ENCODE data around the gene CACNA2D1.
"Not testable (repeated sequence)": the region's sequence is repeated elsewhere in the genome, so short reads cannot be mapped to it uniquely, and the experiment has no call there.

CACNA2D1 gene

DNA sequence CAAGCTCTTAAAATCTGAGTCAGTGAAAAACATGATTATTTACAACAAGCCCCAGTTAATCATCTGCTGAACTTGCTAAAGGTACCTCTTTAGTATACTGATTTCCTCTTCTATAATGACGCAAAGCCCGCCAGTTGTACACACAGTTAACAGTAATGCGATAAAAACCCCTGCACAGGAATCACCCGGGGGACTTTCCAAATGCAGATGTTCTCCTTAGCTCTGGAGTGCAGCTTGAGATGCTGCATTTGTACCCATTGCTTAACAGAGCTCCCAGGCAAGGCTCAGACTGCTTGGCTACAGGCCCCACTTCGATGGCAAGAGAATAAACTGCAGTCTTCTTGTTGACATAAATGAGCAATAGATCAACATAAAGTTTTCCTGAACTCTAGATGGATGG, 394.1 kb downstream of the CACNA2D1 start:
- no peak for DNase-seq (ENCODE audit: low read depth in 2 of 2)

DNA sequence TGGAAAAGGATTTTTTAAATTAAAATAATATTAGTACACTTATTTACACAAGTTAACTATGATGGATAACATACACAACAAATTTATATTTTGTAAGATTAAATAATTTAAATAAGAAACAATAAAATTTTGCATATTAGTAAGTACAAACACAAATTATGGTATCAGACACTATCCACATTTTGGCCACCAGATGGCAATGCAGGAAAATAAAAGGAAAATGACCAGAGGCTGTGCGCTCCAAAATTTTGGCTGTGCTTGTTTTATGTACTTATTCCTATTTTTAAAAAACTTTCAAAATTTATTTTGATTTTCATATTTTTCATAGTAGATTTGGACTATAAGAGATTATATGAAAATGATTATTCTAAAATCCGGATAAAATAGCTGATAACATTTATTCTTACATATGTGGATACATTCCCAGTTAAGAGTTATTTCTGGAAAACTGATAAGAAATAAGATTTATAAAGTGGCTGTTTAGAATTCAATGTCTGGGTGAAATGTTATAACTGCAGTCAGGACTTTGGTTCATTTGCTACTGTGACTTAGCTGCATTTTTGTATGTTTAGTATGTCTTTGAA, 399.0 kb downstream of the CACNA2D1 start:
- DNase-seq (ENCODE audit: low read depth in 2 of 2), result no peak

DNA sequence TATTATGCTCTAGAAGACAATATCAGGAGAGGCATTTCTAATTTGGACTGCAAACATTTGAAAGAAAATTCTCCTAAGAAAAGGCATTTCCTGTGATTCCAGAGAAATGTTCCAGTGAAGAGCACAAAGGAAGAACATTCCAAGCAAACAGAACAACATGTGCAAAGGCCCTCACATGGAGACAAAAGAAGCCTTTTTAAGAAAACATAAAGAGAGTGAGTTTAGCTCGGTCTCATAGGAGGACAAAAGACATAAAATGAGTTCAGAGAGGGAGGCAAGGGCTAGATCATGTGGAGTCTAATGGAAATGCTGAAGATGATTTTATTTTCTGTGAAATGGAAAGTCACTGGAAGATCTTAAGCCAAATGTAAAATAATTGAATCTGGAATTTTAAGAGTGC, 404.0 kb downstream of the CACNA2D1 start:
- no peak for DNase-seq (ENCODE audit: low read depth in 2 of 2)

DNA sequence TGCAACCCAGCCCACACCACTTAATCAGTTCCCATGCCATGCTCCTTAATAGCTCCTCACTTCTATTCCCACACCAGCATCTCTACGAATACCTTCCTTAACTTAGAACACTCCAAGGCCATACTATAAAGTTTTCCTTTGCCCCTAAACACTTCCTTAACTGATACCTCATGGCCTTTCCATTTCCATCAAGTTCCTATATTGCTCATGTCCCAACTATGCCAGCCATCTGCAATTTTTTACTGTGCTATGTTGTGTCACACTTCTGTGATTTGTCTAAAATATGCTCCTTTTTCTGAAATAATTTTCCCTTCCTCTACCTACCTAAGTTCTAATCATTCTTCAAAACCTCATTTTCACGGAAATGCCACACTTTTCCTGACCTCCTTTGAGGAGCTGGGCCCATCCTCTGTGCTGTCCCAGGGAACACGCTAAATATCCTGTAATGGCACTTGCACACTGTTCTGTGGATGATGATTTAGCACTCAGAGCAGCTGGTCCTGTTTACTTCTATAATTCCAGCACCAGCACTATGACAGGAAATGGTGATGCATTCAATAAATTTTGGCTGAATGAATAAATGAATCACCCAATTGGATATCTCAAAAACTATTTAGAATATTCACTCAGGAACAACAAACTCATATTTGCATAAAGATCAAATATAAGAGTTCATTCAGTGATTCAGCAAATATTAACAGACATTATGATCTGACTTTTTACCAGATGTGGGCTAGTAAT, 407.3 kb downstream of the CACNA2D1 start:
- no peak for DNase-seq (ENCODE audit: low read depth in 2 of 2)

DNA sequence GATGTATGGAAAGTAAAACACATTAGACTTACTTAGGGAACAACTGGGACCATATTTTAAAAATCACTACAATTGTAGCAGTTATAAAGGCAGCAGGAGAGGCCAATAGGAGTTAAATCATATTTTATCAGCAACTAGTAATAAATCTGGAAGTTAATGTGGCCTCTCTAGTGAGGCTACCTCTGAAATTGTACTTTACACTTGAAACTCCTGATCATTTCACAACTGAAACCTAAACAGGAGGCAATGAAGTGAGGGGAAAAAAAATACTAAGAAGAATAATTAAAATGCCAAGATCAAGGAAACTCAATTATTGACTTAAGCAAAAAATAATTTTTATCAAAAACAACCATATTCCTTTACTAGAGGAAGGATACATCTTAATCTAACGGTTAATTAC, 408.1 kb downstream of the CACNA2D1 start:
- no peak for DNase-seq (ENCODE audit: low read depth in 2 of 2)

DNA sequence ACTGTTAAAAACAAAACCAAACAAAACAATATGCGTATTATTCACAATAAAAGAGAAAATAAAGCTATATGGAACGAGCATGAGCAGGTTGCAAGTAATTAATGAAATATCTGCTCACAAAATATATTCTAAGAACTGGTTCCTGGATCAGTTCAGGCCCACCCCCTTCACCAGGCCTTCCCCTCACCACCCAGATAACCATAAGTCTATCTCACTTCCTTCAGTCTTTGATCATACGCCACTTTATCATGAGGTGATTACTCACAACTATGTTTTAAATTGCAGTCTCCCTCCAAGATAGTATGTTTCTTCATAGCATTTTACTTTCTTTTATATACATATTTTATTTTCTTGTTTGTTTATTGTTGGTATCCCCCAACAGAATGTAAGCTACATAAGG, 410.7 kb downstream of the CACNA2D1 start:
- DNase-seq (ENCODE audit: low read depth in 2 of 2), result no peak

DNA sequence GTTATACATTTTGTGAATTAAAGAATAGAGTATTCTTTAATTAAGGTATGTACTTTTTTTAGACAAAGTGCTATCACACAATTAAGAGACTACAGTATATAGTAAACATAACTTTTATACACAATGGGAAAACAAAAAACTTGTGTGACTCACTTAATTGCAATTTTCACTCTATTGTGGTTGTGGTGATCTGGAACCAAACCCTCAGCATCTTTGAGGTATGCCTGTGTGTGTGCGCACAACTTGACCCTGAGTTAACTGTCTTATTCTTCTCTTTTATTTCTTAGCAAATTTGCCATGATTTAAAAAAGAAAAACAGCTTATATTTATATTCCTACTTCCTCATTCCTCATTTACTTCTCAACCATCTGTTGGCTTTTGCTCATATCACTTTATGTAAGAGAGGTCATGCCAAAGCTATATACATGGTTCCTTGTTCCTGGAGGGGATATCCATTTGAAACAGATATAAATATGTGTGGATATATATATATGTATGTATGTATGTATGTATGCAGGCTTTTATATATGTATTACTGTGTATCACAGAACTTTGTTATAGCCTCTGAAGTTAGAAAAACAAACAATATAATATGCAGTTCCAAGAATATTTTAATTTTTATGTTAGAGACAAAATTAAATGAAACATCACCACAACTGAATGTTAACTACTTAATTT, 414.2 kb downstream of the CACNA2D1 start:
- no peak for DNase-seq (ENCODE audit: low read depth in 2 of 2)

DNA sequence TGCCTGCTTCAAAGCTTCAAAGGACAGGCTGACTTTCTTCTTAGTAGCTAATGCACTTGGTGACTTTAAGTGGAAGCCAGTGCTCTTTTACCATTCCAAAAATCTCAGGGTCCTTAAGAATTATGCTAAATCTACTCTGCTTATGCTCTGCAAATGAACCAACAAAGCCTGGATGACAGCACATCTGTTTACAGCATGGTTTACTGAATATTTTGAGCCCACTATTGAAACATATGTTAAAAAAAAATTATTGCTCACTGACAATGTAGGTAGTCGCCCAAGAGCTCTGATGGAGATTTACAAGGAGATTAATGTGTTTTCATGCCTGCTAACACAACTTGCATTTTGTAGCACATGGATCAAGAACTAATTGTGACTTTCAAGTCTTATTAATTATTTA, 415.5 kb downstream of the CACNA2D1 start:
- no peak for DNase-seq (ENCODE audit: low read depth in 2 of 2)

DNA sequence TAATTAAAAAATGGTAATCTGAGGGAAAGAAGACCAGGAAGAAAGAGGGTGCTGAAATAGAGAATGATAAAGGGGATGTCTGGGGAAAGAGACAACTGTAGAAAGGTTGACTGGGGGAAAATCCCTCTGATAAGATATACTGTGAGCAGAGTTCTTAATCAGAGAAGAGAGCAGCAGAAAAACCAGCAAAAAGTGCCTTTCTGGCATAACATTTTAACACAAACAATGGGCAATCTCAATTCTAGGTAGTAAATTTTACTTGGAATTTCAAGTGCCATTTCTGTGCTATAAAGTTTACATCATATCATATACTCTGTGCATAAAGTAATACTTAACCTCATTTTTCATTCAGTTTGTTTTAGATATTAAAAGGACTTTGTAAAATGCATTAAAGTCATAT, 421.9 kb downstream of the CACNA2D1 start:
- no peak for DNase-seq (ENCODE audit: low read depth in 2 of 2)

DNA sequence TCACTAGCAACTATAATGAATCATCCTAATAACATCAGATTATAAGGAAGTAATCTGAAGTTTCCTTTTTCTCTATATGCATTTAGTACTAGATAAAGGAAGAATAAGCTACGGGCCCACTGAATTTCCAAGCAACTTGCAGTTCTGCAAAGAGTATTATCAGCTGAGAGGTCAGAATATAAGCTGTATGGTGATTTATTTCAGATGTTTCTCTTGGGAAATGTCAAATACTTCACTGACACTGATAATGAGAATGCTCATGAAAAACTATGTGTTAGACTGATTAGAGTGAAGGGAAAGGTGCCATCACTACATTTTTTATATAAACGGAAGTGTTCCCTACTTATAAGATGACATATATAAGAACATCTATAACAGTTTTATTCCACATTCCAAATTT, 422.5 kb downstream of the CACNA2D1 start:
- DNase-seq (ENCODE audit: low read depth in 2 of 2), result no peak

DNA sequence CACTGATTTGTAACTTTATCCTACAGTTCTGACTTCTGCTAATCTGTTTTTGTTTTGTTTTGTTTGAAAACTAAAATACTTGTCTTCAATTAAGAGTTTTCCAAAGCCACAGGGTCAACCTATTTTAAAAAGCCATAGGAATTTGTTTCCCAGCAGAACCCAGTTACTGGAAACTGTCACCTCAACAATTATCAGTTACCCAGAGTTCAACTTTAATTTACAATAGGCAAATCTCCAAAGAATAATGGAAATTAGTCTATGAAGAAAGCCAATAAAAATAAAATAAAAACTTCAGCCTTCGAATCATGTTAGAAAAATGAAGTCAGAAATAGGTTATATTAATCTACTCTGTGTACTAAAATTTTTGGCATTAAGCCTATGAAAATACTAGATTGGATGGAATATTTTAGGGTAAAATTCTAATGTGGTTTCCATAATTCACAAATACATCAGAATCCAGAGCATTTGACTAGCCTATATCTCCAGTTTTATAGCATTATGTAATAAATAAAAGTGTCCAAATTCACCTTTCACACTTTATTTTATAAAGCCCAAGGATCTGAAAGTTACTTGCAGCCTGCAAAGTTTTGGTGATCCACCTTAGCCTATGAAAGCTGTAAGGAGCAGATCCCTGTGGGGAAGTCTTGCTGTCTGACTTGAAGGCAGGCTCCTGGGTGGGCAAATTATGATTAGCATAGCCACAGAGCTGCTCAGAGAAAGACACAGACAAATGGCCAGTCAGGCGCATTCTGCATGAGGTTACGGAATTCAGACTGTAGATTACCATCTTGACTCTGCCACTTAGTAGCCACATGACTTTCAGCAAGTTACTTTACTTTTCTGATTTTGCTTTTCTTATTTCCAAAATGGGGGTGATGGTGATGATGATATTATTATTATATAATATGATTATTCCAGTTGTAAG, 423.8 kb downstream of the CACNA2D1 start:
- no peak for DNase-seq (ENCODE audit: low read depth in 2 of 2)

DNA sequence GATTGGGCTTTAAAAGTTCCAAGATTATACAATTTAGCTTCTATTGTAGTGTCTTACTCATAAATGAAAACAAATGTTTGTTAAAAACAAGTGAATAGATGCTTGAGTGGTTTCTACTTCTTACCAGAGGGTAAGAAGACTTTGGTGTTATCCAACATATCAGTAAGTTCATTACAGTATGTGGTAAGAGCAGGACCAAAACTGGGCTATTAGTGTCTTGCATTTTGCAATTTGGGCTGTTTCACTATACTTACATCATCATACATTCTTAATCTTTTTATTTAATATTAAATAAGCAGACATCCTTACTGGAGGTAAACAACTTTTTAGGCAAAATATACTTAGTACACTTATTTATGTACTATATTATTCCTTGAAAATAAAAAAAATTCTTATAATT, 425.4 kb downstream of the CACNA2D1 start:
- no peak for DNase-seq (ENCODE audit: low read depth in 2 of 2)

DNA sequence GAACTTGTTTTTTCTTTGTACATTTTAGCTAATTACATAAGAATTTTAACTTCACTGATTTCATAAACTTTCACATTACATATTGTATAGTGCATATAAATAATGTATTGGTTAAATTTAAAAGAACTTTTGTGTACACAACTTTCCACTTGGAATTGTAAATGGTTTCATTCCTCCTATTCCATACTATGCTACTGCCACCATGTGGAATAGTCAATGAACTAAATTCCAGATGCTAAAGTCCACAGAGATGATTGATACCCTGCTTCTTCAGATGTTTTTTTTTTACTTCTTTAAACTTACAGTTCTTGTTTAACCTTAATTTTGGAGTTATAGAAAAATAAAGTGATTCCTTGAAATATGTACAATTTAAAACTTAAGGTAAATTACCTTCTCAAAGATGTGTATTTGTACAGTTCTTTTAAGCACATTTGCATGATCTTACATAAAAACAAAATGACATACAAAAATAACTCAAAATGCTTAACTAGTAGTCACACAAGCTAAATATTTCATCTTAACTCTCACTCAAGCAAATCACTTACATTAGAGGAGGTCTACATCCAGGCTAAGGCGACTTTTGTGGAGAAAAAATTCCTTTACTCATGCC, 426.1 kb downstream of the CACNA2D1 start:
- no peak for DNase-seq (ENCODE audit: low read depth in 2 of 2)

DNA sequence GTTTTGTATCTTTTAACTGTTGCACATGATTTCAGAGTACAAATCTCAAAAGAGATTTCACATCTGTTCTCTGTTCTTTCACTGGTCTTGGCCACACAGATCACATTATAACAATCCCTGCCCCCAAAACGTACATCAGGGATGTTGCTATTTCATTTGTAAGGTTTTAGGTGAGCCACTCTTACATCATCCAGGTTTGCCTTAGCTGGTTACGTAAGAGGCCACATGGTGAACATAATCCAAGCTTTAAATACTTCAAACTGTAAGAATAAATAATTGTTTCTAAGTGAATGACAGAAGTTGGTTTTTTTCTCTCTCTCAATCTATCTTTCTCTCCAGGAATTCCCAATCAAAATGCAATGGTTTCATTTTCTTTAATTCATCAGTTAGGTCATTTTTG, 427.8 kb downstream of the CACNA2D1 start:
- DNase-seq (ENCODE audit: low read depth in 2 of 2), result no peak

DNA sequence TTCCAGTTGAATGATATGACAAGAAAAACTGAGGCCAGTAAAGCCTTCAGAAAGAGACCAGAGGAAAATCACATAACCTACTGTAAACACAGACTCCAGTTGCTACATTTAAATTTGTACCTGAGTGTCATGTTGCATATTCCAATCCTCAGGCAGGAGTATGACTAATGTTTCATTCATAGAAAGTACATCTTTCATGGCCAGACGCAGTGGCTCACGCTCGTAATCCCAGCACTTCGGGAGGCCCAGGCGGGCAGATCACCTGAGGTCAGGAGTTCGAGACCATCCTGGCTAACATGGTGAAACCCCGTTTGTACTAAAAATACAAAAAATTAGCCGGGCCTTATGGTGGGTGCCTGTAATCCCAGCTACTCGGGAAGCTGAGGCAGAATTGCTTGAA, 429.0 kb downstream of the CACNA2D1 start:
- DNase-seq (ENCODE audit: low read depth in 2 of 2), result not testable (repeated sequence)

DNA sequence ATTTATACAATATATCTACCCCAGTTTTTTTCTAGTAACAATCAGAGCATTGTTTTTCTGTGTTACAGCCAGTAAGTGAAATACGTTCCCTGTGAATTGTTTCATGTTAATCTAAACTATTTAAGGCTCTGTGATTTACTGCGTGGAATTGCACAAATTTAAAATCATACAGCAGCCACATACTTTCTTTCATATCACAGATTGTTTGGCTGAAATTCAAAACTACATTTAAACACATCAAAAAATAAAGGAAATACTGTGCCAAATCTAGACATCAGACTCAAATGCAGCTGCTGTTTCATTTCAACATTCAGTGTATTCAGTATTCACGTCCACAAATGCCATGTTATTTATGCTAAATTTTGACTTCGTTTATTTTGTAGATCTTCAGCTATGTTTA, 431.1 kb downstream of the CACNA2D1 start:
- no peak for DNase-seq (ENCODE audit: low read depth in 2 of 2)

DNA sequence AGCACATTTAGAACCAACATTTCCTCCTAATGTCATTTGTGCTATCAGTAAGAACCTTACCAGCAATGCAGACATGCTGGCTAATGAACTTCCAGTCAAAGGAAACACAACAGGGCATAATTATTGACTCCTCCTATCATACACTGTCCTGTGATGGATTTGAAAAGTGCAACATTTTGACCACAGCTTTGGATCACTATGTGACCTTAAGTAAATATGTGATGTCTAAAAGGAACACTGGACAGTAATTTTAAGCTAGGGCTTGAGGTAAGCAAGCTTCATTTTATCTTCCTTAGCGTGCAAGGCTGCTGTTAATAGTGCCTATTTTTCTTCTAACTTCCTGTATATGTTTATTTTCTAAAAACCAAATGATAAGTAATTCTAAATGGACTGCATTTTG, 433.2 kb downstream of the CACNA2D1 start:
- DNase-seq (ENCODE audit: low read depth in 2 of 2), result no peak

DNA sequence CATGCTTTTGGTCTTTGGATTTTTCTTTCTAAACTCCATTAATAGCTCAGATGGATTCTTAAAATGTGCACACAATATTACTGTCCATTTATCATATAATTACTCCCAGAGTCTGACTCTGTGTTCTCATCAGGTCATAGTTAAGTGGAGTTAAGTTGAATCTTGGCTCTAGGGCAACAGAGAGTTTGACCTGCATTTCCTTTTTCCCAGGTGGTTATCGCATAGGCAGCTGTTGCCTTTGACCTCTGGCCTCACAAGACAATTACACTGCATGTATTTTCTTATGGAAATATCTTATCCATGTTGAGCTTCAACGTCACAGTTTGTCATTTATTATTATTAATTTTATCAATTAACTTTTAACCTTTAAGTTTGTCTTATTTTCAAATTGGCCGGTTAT, 436.3 kb downstream of the CACNA2D1 start:
- DNase-seq (ENCODE audit: low read depth in 2 of 2), result no peak

DNA sequence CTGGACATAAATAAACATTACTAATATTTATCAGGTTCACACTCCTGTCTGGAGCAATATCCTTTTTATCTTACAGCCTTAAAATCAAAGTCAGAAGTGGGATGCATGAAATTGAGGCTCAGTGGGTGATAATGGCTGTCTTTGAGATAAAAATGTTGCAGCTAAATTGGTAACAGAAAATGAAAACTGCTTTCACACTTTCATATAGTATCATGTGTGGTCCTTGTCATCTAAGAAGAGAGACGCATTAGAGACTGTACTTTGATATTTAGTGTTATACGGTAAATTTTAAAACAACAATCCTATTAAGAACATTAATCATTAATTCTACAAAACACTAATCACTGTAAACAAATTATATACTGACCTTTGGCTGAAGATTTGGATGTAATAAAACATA, 438.5 kb downstream of the CACNA2D1 start:
- DNase-seq (ENCODE audit: low read depth in 2 of 2), result no peak

DNA sequence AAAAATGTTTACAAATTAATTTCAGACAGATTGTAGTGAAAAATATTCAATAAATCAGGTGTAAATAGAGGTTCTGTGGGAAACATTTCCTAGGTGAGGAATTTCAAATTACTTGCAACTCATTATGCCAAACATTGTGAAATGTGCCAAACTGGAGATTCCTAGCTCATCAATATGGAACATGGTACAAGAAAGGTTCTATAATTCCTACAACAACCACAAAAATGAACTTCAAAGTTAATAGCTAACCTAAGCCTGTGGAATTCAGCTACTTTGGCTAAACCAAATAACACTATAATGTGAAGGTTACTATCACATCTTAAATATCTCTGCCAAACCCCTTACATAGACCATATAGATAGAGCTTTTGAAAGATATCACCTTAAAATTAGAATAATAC, 450.4 kb downstream of the CACNA2D1 start:
- no peak for DNase-seq (ENCODE audit: low read depth in 2 of 2)

DNA sequence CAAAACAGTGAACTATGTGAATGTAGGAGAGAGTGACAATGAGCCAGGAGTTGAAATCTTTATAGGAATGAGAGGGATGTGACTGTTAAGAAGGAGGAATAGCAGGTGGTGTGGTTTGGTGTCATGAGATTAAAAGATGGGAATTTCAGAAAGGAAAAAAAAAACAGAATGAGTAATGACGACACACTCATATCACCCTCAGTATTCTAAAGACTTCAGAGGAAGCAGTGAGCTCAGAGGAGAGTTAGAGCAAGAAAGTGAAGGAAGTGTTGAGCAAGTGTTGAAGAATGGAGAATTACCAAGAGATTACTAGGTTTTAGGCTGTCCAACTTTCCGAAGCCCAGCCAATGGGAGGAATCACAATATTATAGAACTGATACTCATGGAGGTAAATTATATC, 453.2 kb downstream of the CACNA2D1 start:
- no peak for DNase-seq (ENCODE audit: low read depth in 2 of 2)
